Heart left ventricle (tissue), 16 donors: ENCODE results near the gene MPDU1. TPM values are rescaled to one million over a fixed set of nuclear protein-coding genes. Genes with fewer than 3 reads are reported as not detected.

ENCODE experiments used
- ATAC-seq, 4 donors: fragments of 200-7000 bp; cut with Tn5 transposase; one replicate each; pipeline ENCODE4 v1.9.1; 2020 to 2022; ENCODE audit warnings: moderate library complexity in 4 of 4, mild to moderate bottlenecking in 3 of 4, moderate number of reproducible peaks in 1 of 4
- DNase-seq, 5 donors: peaks; one replicate each; pipeline ENCODE4 v3.0.0-alpha.2; 2020
- H3K27ac ChIP-seq, 12 donors: fragments of 200-600 bp; sonication (generic) in 4 of 12; one replicate each; pipeline versions ENCODE4 v1.5.0 to v1.8.0; 2016 to 2022; ENCODE audit warnings: mild to moderate bottlenecking in 2 of 12
- H3K27me3 ChIP-seq, 9 donors: fragments of 200-600 bp; sonication (generic) in 2 of 9; one replicate each; pipeline versions ENCODE4 v1.5.1 to v1.8.0; 2016 to 2022; ENCODE audit warnings: mild to moderate bottlenecking in 3 of 9
- H3K36me3 ChIP-seq, 9 donors: fragments of 200-600 bp; sonication (generic) in 2 of 9; one replicate each; pipeline versions ENCODE4 v1.5.0 to v1.8.0; 2018 to 2022; ENCODE audit warnings: mild to moderate bottlenecking in 2 of 9
- H3K4me1 ChIP-seq, 12 donors: fragments of 200-600 bp; sonication (generic) in 4 of 12; one replicate each; pipeline versions ENCODE4 v1.5.0 to v1.8.0; 2016 to 2022; ENCODE audit warnings: mild to moderate bottlenecking in 3 of 12
- H3K4me3 ChIP-seq, 12 donors: fragments of 200-600 bp; sonication (generic) in 4 of 12; one replicate each; pipeline versions ENCODE4 v1.5.0 to v1.8.0; 2017 to 2022; ENCODE audit warnings: mild to moderate bottlenecking in 9 of 12, moderate library complexity in 4 of 12
- H3K9me3 ChIP-seq, 12 donors: fragments of 200-600 bp; sonication (generic) in 4 of 12; one replicate each; pipeline versions ENCODE4 v1.5.0 to v1.8.0; 2016 to 2022; ENCODE audit warnings: mild to moderate bottlenecking in 1 of 12
- POLR2A ChIP-seq, 2 donors: fragments of 450-650 bp; IDR thresholded peaks; one replicate each; pipeline ENCODE4 v1.6.1; 2017; ENCODE audit warnings: antibody characterized with exemption in 2 of 2, mild to moderate bottlenecking in 2 of 2, moderate library complexity in 2 of 2
- WGBS, 4 donors: extraction: QIAGEN DNeasy Blood & Tissue Kit in 2 of 4; methylation state at CpG; one replicate each; pipeline versions ENCODE4 v1.1.5 to v1.1.7; 2013 to 2018; 5-methylcytosine and 5-hydroxymethylcytosine counted together
- intact Hi-C, 10 donors: fragments of 100-400 bp; cut with DNase I; formaldehyde crosslinking; loops; one replicate each; pipeline versions ENCODE4 v1.11.1 to v1.14.2; 2022
- polyA plus RNA-seq, 2 donors: library from polyadenylated mRNA; stranded (reverse); fragments of 200-250 nt; gene quantifications; one replicate each; pipeline ENCODE4 v1.2.3, GENCODE V29; 2013
- total RNA-seq, 9 donors: library from RNA; depleted of rRNA in 2 of 9; stranded (reverse); fragments of >200 nt in 2 of 9; fragmentation: NEBNext Ultra II Directional in 3 of 9; extraction: Animal tissue kit (Norgen Biotek cat#: 25700) in 3 of 9; gene quantifications; one replicate each; pipeline versions ENCODE4 v1.1.0 to v1.2.4, GENCODE V29; 2016 to 2023
- TF ChIP-seq, protein P1 (sequence below), 12 donors: fragments of 200-600 bp; sonication (generic) in 4 of 12; IDR thresholded peaks; one replicate each; pipeline versions ENCODE4 v1.5.0 to v1.8.0; 2018 to 2022; ENCODE audit warnings: antibody characterized with exemption in 12 of 12, mild to moderate bottlenecking in 5 of 12
- donor health status: ischemic (EF 13 %, LVEDD 7.1; RV severe dilation, severe dysfunction).
- donor health status: healthy with polysubstance abuse.
- donor health status: DM: no; HTN: yes; CAD: no.
- donor health status: DM: no; HTN: no; CAD: no.
- donor health status: ischemic (EF 25% LVEDD 6.9; RV normal size, moderate dysfunction).
- donor health status: ischemic (EF 25% LVEDD 5.7; RV mildly dilated, moderate dysfunction).
- donor health status: healthy.
- donor health status: DM: yes; HTN: yes; CAD: no.
- donor health status: ischemic (EF 35%, LVEDD 5.7; RV mildly dilated, moderate dysfunction).
- donor health status: nonischemic (EF 11% LVEDD 7.7; RV severe dilation, severe dysfunction).
- donor health status: DM: yes; HTN: yes; CAD: no.
- donor health status: PGD.
- donor health status: ischemic (EF 29% LVEDD 5.4; RV normal size, mild dysfunction).
- donor health status: nonischemic (EF 23%, LVEDD 6.1; RV moderate dilation, normal function).

The MPDU1 gene
- total and polyA plus RNA-seq, 11 donors: 18.4 to 106 (median 33.3) TPM

- peaks cover 11 to 66% (median 48%) of the 10 kb centered on the region in 12 donors for H3K4me1 ChIP-seq
- H3K27me3 ChIP-seq: no peaks in the 10 kb centered on the region
- DNase-seq: peak; percentile 88 to 92 (median 90)
- H3K36me3 ChIP-seq: peaks cover 0 to 10% (median 0%) of the 10 kb centered on the region in 9 donors
- peak overlapping the region in 10 of 12 donors; percentile 25 to 98 (median 84) for H3K4me3 ChIP-seq
- peak overlapping the region; percentile 86 to 98 (median 94) for H3K27ac ChIP-seq
- 11 to 26% (median 15%) methylated on average over 15 to 21 of the region's 21 CpGs for WGBS, 4 donors
- intact Hi-C loops: loop anchor here in 6 of 10 donors (2.0 to 10.0 kb wide), 8 partner anchors 41 to 206 kb away; partner anchors contain the start of genes KCTD11 (in 2 of the 6), TMEM95 (in 2 of the 6) and POLR2A (in 1 of the 6)
- ATAC-seq: peak; percentile 55 to 79 (median 68)
- H3K9me3 ChIP-seq: no peaks in the 10 kb centered on the region
- peak in 1 of 2 donors; percentile 47 for TF ChIP-seq POLR2A (IDR thresholded peaks at IDR 0.05)
- TF ChIP-seq, protein P1, sequence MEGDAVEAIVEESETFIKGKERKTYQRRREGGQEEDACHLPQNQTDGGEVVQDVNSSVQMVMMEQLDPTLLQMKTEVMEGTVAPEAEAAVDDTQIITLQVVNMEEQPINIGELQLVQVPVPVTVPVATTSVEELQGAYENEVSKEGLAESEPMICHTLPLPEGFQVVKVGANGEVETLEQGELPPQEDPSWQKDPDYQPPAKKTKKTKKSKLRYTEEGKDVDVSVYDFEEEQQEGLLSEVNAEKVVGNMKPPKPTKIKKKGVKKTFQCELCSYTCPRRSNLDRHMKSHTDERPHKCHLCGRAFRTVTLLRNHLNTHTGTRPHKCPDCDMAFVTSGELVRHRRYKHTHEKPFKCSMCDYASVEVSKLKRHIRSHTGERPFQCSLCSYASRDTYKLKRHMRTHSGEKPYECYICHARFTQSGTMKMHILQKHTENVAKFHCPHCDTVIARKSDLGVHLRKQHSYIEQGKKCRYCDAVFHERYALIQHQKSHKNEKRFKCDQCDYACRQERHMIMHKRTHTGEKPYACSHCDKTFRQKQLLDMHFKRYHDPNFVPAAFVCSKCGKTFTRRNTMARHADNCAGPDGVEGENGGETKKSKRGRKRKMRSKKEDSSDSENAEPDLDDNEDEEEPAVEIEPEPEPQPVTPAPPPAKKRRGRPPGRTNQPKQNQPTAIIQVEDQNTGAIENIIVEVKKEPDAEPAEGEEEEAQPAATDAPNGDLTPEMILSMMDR (IDR thresholded peaks at IDR 0.05): peak in 2 of 12 donors; percentile 5 to 11
Observed at GRCh38 chr17:7557775-7558543, 25.7 kb upstream of the MPDU1 start.

DNA sequence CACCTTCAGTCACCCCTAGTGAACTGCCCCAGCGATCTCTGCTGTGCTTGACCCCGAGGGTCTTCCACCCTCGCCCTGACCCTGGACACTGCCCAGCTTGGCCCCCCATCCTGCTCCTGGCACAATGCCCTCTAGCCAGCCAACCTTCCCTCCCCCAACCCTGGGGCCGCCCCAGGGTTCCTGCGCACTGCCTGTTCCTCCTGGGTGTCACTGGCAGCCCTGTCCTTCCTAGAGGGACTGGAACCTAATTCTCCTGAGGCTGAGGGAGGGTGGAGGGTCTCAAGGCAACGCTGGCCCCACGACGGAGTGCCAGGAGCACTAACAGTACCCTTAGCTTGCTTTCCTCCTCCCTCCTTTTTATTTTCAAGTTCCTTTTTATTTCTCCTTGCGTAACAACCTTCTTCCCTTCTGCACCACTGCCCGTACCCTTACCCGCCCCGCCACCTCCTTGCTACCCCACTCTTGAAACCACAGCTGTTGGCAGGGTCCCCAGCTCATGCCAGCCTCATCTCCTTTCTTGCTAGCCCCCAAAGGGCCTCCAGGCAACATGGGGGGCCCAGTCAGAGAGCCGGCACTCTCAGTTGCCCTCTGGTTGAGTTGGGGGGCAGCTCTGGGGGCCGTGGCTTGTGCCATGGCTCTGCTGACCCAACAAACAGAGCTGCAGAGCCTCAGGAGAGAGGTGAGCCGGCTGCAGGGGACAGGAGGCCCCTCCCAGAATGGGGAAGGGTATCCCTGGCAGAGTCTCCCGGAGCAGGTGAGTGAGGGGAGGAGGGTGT is 24.9 kb upstream of the MPDU1 start, which contains the start of gene TNFSF13:
TNFSF13 (plus strand) TSS at position 207 of the 776 bp plus-strand sequence; CDS start at position 497, 290 bp downstream.
- H3K9me3 ChIP-seq: no peaks in the 10 kb centered on the region
- peak within 1 kb of the TSS; percentile 86 to 98 (median 94) for H3K27ac ChIP-seq
- peaks cover 11 to 66% (median 55%) of the 10 kb centered on the region in 12 donors for H3K4me1 ChIP-seq
- TF ChIP-seq, protein P1 (IDR thresholded peaks at IDR 0.05): no peak
- no peak for TF ChIP-seq POLR2A (IDR thresholded peaks at IDR 0.05)
- H3K36me3 ChIP-seq: peaks cover 0 to 12% (median 8%) of the 10 kb centered on the region in 9 donors
- no peaks in the 10 kb centered on the region for H3K27me3 ChIP-seq
- WGBS, 4 donors: 50 to 57% (median 56%) methylated on average over 16 of the region's 16 CpGs
- peak; percentile 4 to 36 (median 10) for ATAC-seq
- peak within 1 kb of the TSS in 10 of 12 donors; percentile 25 to 98 (median 90) for H3K4me3 ChIP-seq
- intact Hi-C loops: loop anchor here in 6 of 10 donors (2.0 to 10.0 kb wide), 8 partner anchors 41 to 206 kb away; partner anchors contain the start of genes KCTD11 (in 2 of the 6), TMEM95 (in 2 of the 6) and POLR2A (in 1 of the 6)
- peak in 2 of 5 donors; percentile 45 to 79 for DNase-seq

DNA sequence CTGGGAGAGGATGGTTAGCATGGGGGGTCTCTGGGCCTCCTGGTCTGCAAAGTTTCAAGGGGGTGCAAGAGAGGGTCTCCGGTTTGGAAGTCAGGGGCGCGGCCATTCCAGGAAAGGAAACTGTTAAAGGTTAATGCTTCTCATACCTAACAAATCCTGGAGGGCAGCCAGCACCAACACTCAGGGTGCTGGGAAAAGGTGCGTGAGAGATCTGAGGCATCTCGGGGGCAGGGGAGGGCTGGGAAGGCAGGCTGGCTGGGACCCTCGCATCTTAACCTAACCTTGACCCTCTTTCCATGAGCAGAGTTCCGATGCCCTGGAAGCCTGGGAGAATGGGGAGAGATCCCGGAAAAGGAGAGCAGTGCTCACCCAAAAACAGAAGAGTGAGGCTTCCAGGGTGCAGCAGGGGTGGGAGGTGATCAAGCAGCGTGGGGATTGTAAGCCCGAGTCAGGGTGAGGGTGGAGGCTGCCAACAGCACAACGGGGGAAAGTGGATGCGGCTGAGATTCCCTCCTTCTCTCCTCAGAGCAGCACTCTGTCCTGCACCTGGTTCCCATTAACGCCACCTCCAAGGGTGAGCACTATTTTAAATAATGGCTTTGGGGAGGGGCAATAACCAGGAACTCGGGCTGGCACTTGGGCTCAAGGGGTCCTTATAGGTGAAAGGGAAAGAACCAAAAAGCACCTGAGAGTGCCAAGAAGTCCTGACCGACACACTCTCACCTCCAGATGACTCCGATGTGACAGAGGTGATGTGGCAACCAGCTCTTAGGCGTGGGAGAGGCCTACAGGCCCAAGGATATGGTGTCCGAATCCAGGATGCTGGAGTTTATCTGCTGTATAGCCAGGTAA is 24.1 kb upstream of the MPDU1 start:
- Histone ChIP-seq H3K36me3 (peaks cover 0 to 17% (median 15%) of the 10 kb centered on the region in 9 donors), H3K27me3 (no peaks in the 10 kb centered on the region), H3K27ac (peak overlapping the region; percentile 86 to 98 (median 94)), H3K4me1 (peaks cover 11 to 72% (median 57%) of the 10 kb centered on the region in 12 donors), H3K9me3 (no peaks in the 10 kb centered on the region), H3K4me3 (peak overlapping the region in 10 of 12 donors; percentile 29 to 98 (median 93))
- intact Hi-C loops: loop anchor here (2.0 to 10.0 kb wide), 11 partner anchors 37 to 207 kb away; partner anchors contain the start of genes KCTD11 (in 5 of the 10), TMEM95 (in 4 of the 10), FGF11 (in 2 of the 10) and TMEM102 (in 2 of the 10)
- TF ChIP-seq, protein P1 (IDR thresholded peaks at IDR 0.05): no peak
- TF ChIP-seq POLR2A (IDR thresholded peaks at IDR 0.05): no peak
- DNase-seq (no peak), ATAC-seq (no peak)
- WGBS, 4 donors: 75 to 82% (median 81%) methylated on average over 18 of the region's 18 CpGs
